K562 treated with DMSO at 1 percent for 24 hours (cell line): ENCODE results near the gene PSORS1C1. TPM values are rescaled to one million over a fixed set of nuclear protein-coding genes. Genes with fewer than 3 reads are reported as not detected.

Source experiments
- total RNA-seq: library from RNA; unstranded; fragments of 300-600 nt; gene quantifications from 2 replicates; pipeline ENCODE4 v1.2.3, GENCODE V29; 2022; ENCODE audit warnings: low read depth; ENCODE audit not compliant: insufficient read depth

PSORS1C1 gene
- not detected in 2 replicates for total RNA-seq

GRCh38 chr6:31114541-31114878 is at the start of gene PSORS1C1:
PSORS1C1 (plus strand) TSS chr6:31114800; CDS start chr6:31129633, 14,833 bp downstream.

GRCh38 chr6:31112478-31112877 is 2.1 kb upstream of the PSORS1C1 start, which contains the start of gene C6orf15:
C6orf15 (minus strand) TSS chr6:31112575; CDS start chr6:31112555, 20 bp downstream.

GRCh38 chr6:31120151-31120915 is 5.7 kb downstream of the PSORS1C1 start, which contains the start of gene CDSN:
CDSN (minus strand) TSS chr6:31120446; CDS start chr6:31120419, 27 bp downstream.

GRCh38 chr6:31138982-31139381 is 24.4 kb downstream of the PSORS1C1 start, which contains the start of gene PSORS1C2:
PSORS1C2 (minus strand) TSS chr6:31139066; CDS start chr6:31139026, 40 bp downstream.

GRCh38 chr6:31157513-31158139 is 43.0 kb downstream of the PSORS1C1 start, which contains the start of gene CCHCR1:
CCHCR1 (minus strand) TSS chr6:31157802; CDS start chr6:31157600, 202 bp downstream.

GRCh38 chr6:31158140-31158862 is 43.7 kb downstream of the PSORS1C1 start, which contains the start of gene TCF19:
TCF19 (plus strand) TSS chr6:31158589; CDS start chr6:31159470, 881 bp downstream.

GRCh38 chr6:31170600-31170881 is 55.9 kb downstream of the PSORS1C1 start, which contains the start of gene POU5F1:
POU5F1 (minus strand) TSS chr6:31170682; CDS start chr6:31170620, 62 bp downstream.

Other genes starting within 250 kb of the PSORS1C1 start
- gene DDR1, start 230.3 kb upstream of the PSORS1C1 start, total RNA-seq = 79.0 and 87.6 TPM in 2 replicates
- 43.0 and 44.3 TPM in 2 replicates for gene GTF2H4, start 206.6 kb upstream of the PSORS1C1 start, total RNA-seq
- 59.2 and 63.7 TPM in 2 replicates for gene VARS2, start 200.6 kb upstream of the PSORS1C1 start, total RNA-seq
- gene SFTA2, start 182.6 kb upstream of the PSORS1C1 start, total RNA-seq = not detected in 2 replicates
- 0.05 TPM in 1 of 2 replicates, not detected in the other for gene MUCL3, start 173.8 kb upstream of the PSORS1C1 start, total RNA-seq
- gene MUC21, start 131.1 kb upstream of the PSORS1C1 start, total RNA-seq = not detected in 2 replicates
- not detected in 2 replicates for gene MUC22, start 104.3 kb upstream of the PSORS1C1 start, total RNA-seq
- gene C6orf15, start 2.2 kb upstream of the PSORS1C1 start, total RNA-seq = not detected in 2 replicates
- gene CDSN, start 5.6 kb downstream of the PSORS1C1 start, total RNA-seq = not detected in 2 replicates
- not detected in 2 replicates for gene PSORS1C2, start 24.3 kb downstream of the PSORS1C1 start, total RNA-seq
- gene CCHCR1, start 43.0 kb downstream of the PSORS1C1 start, total RNA-seq = 39.6 and 47.7 TPM in 2 replicates
- 72.6 and 76.1 TPM in 2 replicates for gene TCF19, start 43.8 kb downstream of the PSORS1C1 start, total RNA-seq
- gene POU5F1, start 55.9 kb downstream of the PSORS1C1 start, total RNA-seq = 0.91 and 1.3 TPM in 2 replicates
- 36.6 and 38.4 TPM in 2 replicates for gene HLA-C, start 157.3 kb downstream of the PSORS1C1 start, total RNA-seq
- gene HLA-B, start 242.4 kb downstream of the PSORS1C1 start, total RNA-seq = 11.8 and 12.1 TPM in 2 replicates